HCT116 (cell line): Measurements from ENCODE around the gene RCOR1. TPM values are rescaled to one million over a fixed set of nuclear protein-coding genes. Genes with fewer than 3 reads are reported as not detected.

Experiments
- ATAC-seq: fragments of 200-7000 bp; cut with Tn5 transposase; 2 replicates; pipeline ENCODE4 v1.9.1; 2020; ENCODE audit warnings: mild to moderate bottlenecking, moderate library complexity
- BruUV-seq: library from RNA; stranded (reverse); fragments of 400-500 nt; replicated peaks from 2 replicates; lab custom pipeline; 2021; lab: Mats Ljungman, UMichigan
- CTCF ChIA-PET: fragments of 300-600 bp; sonication (Branson Sonifier 250); formaldehyde crosslinking; loops from one replicate; lab custom pipeline; 2021; ENCODE audit warnings: antibody characterized with exemption; lab: Charles Lee
- POLR2A ChIA-PET: fragments of 300-600, 350-600 bp; sonication (Branson Sonifier 250); formaldehyde crosslinking; loops from one replicate; lab custom pipeline; 2021; ENCODE audit warnings: antibody characterized with exemption; lab: Charles Lee
- RAD21 ChIA-PET, 2 experiments: fragments of 300-600 bp; sonication (Branson Sonifier 250); formaldehyde crosslinking; loops; one replicate each; lab custom pipeline; 2023; ENCODE audit warnings: low total read pairs in 2 of 2; ENCODE audit not compliant: uncharacterized antibody in 2 of 2, unreplicated experiment in 2 of 2, low non-redundant PET in 1 of 2; lab: Charles Lee
- DNase-seq: peaks from one replicate; pipeline ENCODE4 v3.0.0-alpha.2; 2010; ENCODE audit warnings: low read depth, low spot score
- H2AFZ ChIP-seq: fragments of 200-600 bp; shearing (Covaris generic), sonication (generic); 2 replicates; pipeline ENCODE4 v1.6.1; 2017; ENCODE audit warnings: low read depth, mixed run types, mixed read lengths, antibody characterized with exemption, low read length; ENCODE audit not compliant: poor library complexity, severe bottlenecking
- H3K27ac ChIP-seq: 2 replicates; pipeline ENCODE4 v1.5.1; 2012; ENCODE audit warnings: low read depth, low read length
- H3K27me3 ChIP-seq: fragments of 200-600 bp; sonication (generic); 2 replicates; pipeline ENCODE4 v1.6.1; 2016; ENCODE audit warnings: mixed run types, low read length, mixed read lengths; ENCODE audit not compliant: insufficient read depth
- H3K36me3 ChIP-seq, 2 experiments: fragments of 200-500 bp in 1 of 2; fragments of 200-600 bp in 1 of 2; sonication (Bioruptor generic) in 1 of 2; sonication (generic) in 1 of 2; 2 replicates each; pipeline versions ENCODE4 v1.5.1 to v1.6.1; 2014 to 2016; ENCODE audit warnings: low read length in 2 of 2, inconsistent platforms in 1 of 2, mixed read lengths in 1 of 2, mixed run types in 1 of 2; ENCODE audit not compliant: insufficient read depth in 2 of 2, control insufficient read depth in 1 of 2
- H3K4me1 ChIP-seq, 2 experiments: fragments of 200-600 bp in 1 of 2; sonication (generic) in 1 of 2; 2 replicates each; pipeline versions ENCODE4 v1.5.1 to v1.6.1; 2012 to 2017; ENCODE audit warnings: low read length in 2 of 2, inconsistent platforms in 1 of 2, mild to moderate bottlenecking in 1 of 2, mixed read lengths in 1 of 2, mixed run types in 1 of 2, moderate library complexity in 1 of 2; ENCODE audit not compliant: insufficient read depth in 2 of 2, control insufficient read depth in 1 of 2
- H3K4me2 ChIP-seq: fragments of 200-600 bp; sonication (generic); 2 replicates; pipeline ENCODE4 v1.6.1; 2017; ENCODE audit warnings: mixed run types, low read length, mixed read lengths
- H3K4me3 ChIP-seq, 2 experiments: fragments of 200-600 bp in 1 of 2; sonication (generic) in 1 of 2; replicated peaks in 1 of 2; 2 replicates each; pipeline ENCODE4 v1.5.1; 2011 to 2016; ENCODE audit warnings: low read length in 2 of 2, control low read depth in 1 of 2, low read depth in 1 of 2, mild to moderate bottlenecking in 1 of 2, mixed read lengths in 1 of 2, mixed run types in 1 of 2
- H3K79me2 ChIP-seq: fragments of 200-600 bp; sonication (generic); 2 replicates; pipeline ENCODE4 v1.6.1; 2017; ENCODE audit warnings: mild to moderate bottlenecking, mixed run types, low read length, moderate library complexity, mixed read lengths; ENCODE audit not compliant: insufficient read depth
- H3K9ac ChIP-seq: fragments of 200-600 bp; sonication (generic); 2 replicates; pipeline ENCODE4 v1.6.1; 2016; ENCODE audit warnings: low read length, mixed read lengths
- H3K9me2 ChIP-seq: fragments of 200-600 bp; sonication (generic), shearing (Covaris generic); 2 replicates; pipeline ENCODE4 v1.6.1; 2017; ENCODE audit warnings: mixed run types, mild to moderate bottlenecking, moderate library complexity; ENCODE audit not compliant: insufficient read depth
- H3K9me3 ChIP-seq, 2 experiments: fragments of 200-500 bp in 1 of 2; fragments of 200-600 bp in 1 of 2; sonication (Bioruptor generic) in 1 of 2; sonication (generic) in 1 of 2; 2 replicates each; pipeline ENCODE4 v1.6.1; 2014 to 2017; ENCODE audit warnings: low read length in 2 of 2, mixed read lengths in 2 of 2, inconsistent platforms in 1 of 2, low read depth in 1 of 2, mild to moderate bottlenecking in 1 of 2, mixed run types in 1 of 2, moderate library complexity in 1 of 2; ENCODE audit not compliant: control insufficient read depth in 1 of 2, insufficient read depth in 1 of 2
- H4K20me1 ChIP-seq: fragments of 200-600 bp; sonication (generic), shearing (Covaris generic); 2 replicates; pipeline ENCODE4 v1.6.1; 2017; ENCODE audit warnings: mixed run types, mild to moderate bottlenecking, moderate library complexity; ENCODE audit not compliant: insufficient read depth
- CBX3 ChIP-seq: IDR thresholded peaks from 2 replicates; pipeline ENCODE4 v1.6.1; 2012; ENCODE audit warnings: low read depth
- CEBPB ChIP-seq: IDR thresholded peaks from 2 replicates; pipeline ENCODE4 v1.6.1; 2012; ENCODE audit warnings: low read depth
- CTCF ChIP-seq, 3 experiments: fragments of 200-600 bp in 1 of 3; sonication (generic) in 1 of 3; IDR thresholded peaks in 2 of 3; conservative IDR thresholded peaks in 1 of 3; 2 replicates each; pipeline ENCODE4 v1.5.1; 2012 to 2017; ENCODE audit warnings: low read depth in 2 of 3, low read length in 2 of 3, antibody characterized with exemption in 1 of 3, borderline replicate concordance in 1 of 3, control low read depth in 1 of 3, mild to moderate bottlenecking in 1 of 3, mixed read lengths in 1 of 3, mixed run types in 1 of 3, moderate library complexity in 1 of 3; ENCODE audit not compliant: insufficient read depth in 1 of 3
- EGR1 ChIP-seq: IDR thresholded peaks from 2 replicates; pipeline ENCODE4 v1.6.1; 2012; ENCODE audit warnings: low read depth
- ELF1 ChIP-seq: IDR thresholded peaks from 2 replicates; pipeline ENCODE4 v1.6.1; 2012; ENCODE audit warnings: low read depth, borderline replicate concordance
- EZH2 ChIP-seq: fragments of 200-600 bp; sonication (generic); IDR thresholded peaks from 2 replicates; pipeline ENCODE4 v1.6.1; 2017; ENCODE audit warnings: antibody characterized with exemption, mixed run types
- EZH2phosphoT487 ChIP-seq: fragments of 200-600 bp; IDR thresholded peaks from 2 replicates; pipeline ENCODE4 v1.6.1; 2018; ENCODE audit warnings: antibody characterized with exemption, borderline replicate concordance
- FOSL1 ChIP-seq: IDR thresholded peaks from 2 replicates; pipeline ENCODE4 v1.6.1; 2012; ENCODE audit warnings: low read depth
- JUND ChIP-seq: IDR thresholded peaks from 2 replicates; pipeline ENCODE4 v1.6.1; 2012
- POLR2A ChIP-seq: IDR thresholded peaks from 2 replicates; pipeline ENCODE4 v1.7.0; 2011; ENCODE audit warnings: borderline replicate concordance; ENCODE audit not compliant: insufficient read depth, insufficient read length; ENCODE audit errors: extremely low read depth
- POLR2AphosphoS5 ChIP-seq: IDR thresholded peaks from 2 replicates; pipeline ENCODE4 v1.6.1; 2011; ENCODE audit warnings: mild to moderate bottlenecking, low read depth, low read length, moderate library complexity
- RAD21 ChIP-seq: IDR thresholded peaks from 2 replicates; pipeline ENCODE4 v1.6.1; 2012; ENCODE audit warnings: low read depth, mild to moderate bottlenecking
- SP1 ChIP-seq: IDR thresholded peaks from 2 replicates; pipeline ENCODE4 v1.6.1; 2012; ENCODE audit warnings: low read depth
- ZFX ChIP-seq: fragments of 450-650 bp; IDR thresholded peaks from 2 replicates; pipeline ENCODE4 v1.6.1; 2017
- ZNF274 ChIP-seq: fragments of 200-500 bp; sonication (Bioruptor generic); IDR thresholded peaks from 2 replicates; pipeline ENCODE4 v1.6.1; 2014; ENCODE audit warnings: mild to moderate bottlenecking, low read depth, low read length, inconsistent platforms
- intact Hi-C: fragments of 100-400 bp; cut with micrococcal nuclease; formaldehyde crosslinking; loops from 2 replicates; pipeline ENCODE4 v1.10.0; 2022
- total RNA-seq: library from RNA; stranded (reverse); gene quantifications from one replicate; pipeline ENCODE4 v1.2.1, GENCODE V29; 2021; ENCODE audit not compliant: unreplicated experiment
- TF ChIP-seq, protein P1 (sequence below): IDR thresholded peaks from 2 replicates; pipeline ENCODE4 v1.6.1; 2012
- TF ChIP-seq, protein P2 (sequence below): IDR thresholded peaks from 2 replicates; pipeline ENCODE4 v1.6.1; 2012; ENCODE audit warnings: low read depth

The RCOR1 gene
- total RNA-seq, 1 experiment from 2014 or later: 30.7 TPM

DNA sequence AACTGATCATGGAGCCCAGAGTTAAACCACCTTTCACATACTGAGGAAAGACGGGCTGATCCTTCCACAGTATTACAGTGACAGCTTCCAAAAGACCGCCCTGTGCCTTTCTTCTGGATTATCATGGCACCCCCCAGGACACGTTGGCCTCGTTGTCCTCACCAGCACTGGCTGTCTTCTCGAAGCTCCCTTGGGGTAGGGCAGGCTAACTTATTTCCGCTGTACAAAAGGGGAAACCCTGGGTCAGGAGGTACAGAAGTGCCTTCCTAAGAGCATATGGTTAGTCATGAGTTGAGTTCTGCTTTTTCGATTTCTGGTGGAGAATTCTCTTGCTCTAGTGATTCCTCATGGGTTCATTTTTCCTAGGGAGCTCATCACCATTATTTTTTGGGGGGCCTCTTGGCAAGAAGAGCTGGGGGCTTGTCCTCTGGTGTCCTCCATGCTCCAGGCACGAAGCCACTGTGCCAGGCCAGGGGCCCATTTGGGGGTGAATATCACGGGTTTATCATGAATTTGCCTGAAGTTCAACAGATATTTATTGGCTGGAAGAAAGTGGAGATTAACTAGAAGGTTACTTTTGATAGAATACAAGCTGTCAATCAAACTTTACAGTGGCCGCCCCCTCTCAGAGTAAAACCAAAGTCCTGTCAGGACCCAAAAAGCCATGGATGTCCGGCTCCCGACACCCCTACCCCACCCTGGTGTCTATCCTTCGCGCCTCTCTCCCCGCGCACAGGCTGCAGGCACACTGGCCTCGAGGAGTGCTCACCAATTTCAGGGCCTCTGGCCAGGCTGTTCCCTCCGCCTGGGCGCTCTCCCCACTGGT lies 176.0 kb downstream of the RCOR1 start:
- Histone ChIP-seq H3K9ac (no peak overlapping the region), H4K20me1 (no peaks in the 10 kb centered on the region), H3K27me3 (no peaks in the 10 kb centered on the region), H3K9me2 (no peaks in the 10 kb centered on the region), H3K27ac (no peak overlapping the region), H3K9me3 (no peaks in the 10 kb centered on the region), H3K36me3 (no peaks in the 10 kb centered on the region), H3K4me1 (no peaks in the 10 kb centered on the region), H3K79me2 (no peaks in the 10 kb centered on the region), H3K4me2 (no peak overlapping the region), H2AFZ (no peak overlapping the region), H3K4me3 (no peak overlapping the region)
- TF ChIP-seq EZH2 (no peak), JUND (no peak), CBX3 (no peak), CTCF (IDR thresholded peaks at IDR 0.05 in 2 of 3, conservative IDR thresholded peaks at IDR 0.05 in 1 of 3; ENCODE audit: borderline replicate concordance in 1 of 3, insufficient read depth in 1 of 3, low read depth in 2 of 3, low read length in 2 of 3) (no peak), SP1 (no peak), POLR2A (no peak), CEBPB (no peak), FOSL1 (no peak), ZFX (no peak), RAD21 (no peak), ZNF274 (no peak), POLR2AphosphoS5 (no peak), ELF1 (no peak), EZH2phosphoT487 (no peak), EGR1 (no peak)
- TF ChIP-seq, protein P1, sequence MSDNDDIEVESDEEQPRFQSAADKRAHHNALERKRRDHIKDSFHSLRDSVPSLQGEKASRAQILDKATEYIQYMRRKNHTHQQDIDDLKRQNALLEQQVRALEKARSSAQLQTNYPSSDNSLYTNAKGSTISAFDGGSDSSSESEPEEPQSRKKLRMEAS: no peak
- TF ChIP-seq, protein P2, sequence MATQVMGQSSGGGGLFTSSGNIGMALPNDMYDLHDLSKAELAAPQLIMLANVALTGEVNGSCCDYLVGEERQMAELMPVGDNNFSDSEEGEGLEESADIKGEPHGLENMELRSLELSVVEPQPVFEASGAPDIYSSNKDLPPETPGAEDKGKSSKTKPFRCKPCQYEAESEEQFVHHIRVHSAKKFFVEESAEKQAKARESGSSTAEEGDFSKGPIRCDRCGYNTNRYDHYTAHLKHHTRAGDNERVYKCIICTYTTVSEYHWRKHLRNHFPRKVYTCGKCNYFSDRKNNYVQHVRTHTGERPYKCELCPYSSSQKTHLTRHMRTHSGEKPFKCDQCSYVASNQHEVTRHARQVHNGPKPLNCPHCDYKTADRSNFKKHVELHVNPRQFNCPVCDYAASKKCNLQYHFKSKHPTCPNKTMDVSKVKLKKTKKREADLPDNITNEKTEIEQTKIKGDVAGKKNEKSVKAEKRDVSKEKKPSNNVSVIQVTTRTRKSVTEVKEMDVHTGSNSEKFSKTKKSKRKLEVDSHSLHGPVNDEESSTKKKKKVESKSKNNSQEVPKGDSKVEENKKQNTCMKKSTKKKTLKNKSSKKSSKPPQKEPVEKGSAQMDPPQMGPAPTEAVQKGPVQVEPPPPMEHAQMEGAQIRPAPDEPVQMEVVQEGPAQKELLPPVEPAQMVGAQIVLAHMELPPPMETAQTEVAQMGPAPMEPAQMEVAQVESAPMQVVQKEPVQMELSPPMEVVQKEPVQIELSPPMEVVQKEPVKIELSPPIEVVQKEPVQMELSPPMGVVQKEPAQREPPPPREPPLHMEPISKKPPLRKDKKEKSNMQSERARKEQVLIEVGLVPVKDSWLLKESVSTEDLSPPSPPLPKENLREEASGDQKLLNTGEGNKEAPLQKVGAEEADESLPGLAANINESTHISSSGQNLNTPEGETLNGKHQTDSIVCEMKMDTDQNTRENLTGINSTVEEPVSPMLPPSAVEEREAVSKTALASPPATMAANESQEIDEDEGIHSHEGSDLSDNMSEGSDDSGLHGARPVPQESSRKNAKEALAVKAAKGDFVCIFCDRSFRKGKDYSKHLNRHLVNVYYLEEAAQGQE: no peak
- ChIA-PET CTCF (no interaction called here), RAD21 (no interaction called here), POLR2A (no interaction called here)
- ATAC-seq (no peak), DNase-seq (no peak)
- intact Hi-C loops: no loop called here
- no TSS peak for BruUV-seq
